ENCODE measurements around the gene ZIC2. TPM values are rescaled to one million over a fixed set of nuclear protein-coding genes. Genes with fewer than 3 reads are reported as not detected.

The ZIC2 gene
- total RNA-seq, 1 experiment from 2014 or later = 44.4 TPM

DNA sequence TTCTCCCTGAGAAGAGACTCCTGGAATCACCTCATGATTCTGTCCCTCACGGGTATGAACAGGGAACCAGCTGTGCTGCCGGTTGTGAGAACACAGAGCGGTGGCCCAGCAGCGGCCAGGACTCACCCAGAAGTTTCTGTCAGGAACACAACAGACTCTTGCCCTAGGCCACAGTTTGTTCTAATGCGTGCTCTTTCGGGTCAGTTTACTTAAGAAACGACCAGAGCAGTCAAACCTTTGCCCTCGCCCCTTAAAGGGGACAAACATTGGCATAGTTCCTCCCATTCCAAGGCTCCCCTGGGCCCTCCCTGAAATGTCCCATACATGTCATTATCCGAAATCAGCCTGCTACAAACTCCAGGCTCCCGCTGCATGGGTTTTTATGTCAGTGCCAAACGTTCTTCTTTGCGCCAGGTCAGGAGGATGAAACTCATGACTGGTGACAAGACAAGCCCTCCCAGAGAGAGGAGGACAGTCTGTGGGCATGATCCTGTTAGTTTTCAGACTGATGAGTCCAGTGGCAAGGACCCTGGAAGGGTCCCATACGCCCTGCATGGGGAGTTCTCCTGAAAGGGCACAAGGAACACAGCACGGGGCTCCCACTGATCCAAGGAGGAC is 28.3 kb upstream of the ZIC2 start:
- ATAC-seq = no peak
- no peaks in the 10 kb centered on the region for H3K9me3 ChIP-seq (ENCODE audit: control insufficient read depth in 1 of 2, insufficient read depth in 1 of 2, low read depth in 1 of 2, low read length in 2 of 2)
- no peaks in the 10 kb centered on the region for H3K36me3 ChIP-seq (ENCODE audit: control insufficient read depth in 1 of 2, insufficient read depth in 2 of 2, low read length in 2 of 2)
- ChIA-PET RAD21 (ENCODE audit: low non-redundant PET in 1 of 2, low total read pairs in 2 of 2, uncharacterized antibody in 2 of 2, unreplicated experiment in 2 of 2) (no interaction called here), POLR2A (no interaction called here), CTCF (no interaction called here)
- TF ChIP-seq FOSL1 (IDR thresholded peaks at IDR 0.05; ENCODE audit: low read depth) (no peak), ZFX (IDR thresholded peaks at IDR 0.05) (no peak), CBX3 (IDR thresholded peaks at IDR 0.05; ENCODE audit: low read depth) (no peak), SIN3A (IDR thresholded peaks at IDR 0.05; ENCODE audit: low read depth) (no peak), YY1 (IDR thresholded peaks at IDR 0.05; ENCODE audit: extremely low read depth, insufficient replicate concordance, low read depth, low read length) (no peak), EZH2phosphoT487 (IDR thresholded peaks at IDR 0.05; ENCODE audit: borderline replicate concordance) (no peak), TCF7L2 (IDR thresholded peaks at IDR 0.05; ENCODE audit: borderline replicate concordance, extremely low read depth, insufficient read depth, insufficient read length) (no peak), CEBPB (IDR thresholded peaks at IDR 0.05; ENCODE audit: low read depth) (no peak), RAD21 (IDR thresholded peaks at IDR 0.05; ENCODE audit: low read depth) (no peak), JUND (IDR thresholded peaks at IDR 0.05) (no peak)
- TF ChIP-seq, protein P1, sequence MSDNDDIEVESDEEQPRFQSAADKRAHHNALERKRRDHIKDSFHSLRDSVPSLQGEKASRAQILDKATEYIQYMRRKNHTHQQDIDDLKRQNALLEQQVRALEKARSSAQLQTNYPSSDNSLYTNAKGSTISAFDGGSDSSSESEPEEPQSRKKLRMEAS (IDR thresholded peaks at IDR 0.05) = no peak
- TF ChIP-seq, protein P2, sequence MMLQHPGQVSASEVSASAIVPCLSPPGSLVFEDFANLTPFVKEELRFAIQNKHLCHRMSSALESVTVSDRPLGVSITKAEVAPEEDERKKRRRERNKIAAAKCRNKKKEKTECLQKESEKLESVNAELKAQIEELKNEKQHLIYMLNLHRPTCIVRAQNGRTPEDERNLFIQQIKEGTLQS (IDR thresholded peaks at IDR 0.05) = no peak
- intact Hi-C loops (cut with micrococcal nuclease) = no loop called here
- H3K9me2 ChIP-seq (ENCODE audit: insufficient read depth) = no peaks in the 10 kb centered on the region
- no peaks in the 10 kb centered on the region for H3K79me2 ChIP-seq (ENCODE audit: insufficient read depth, low read length)
- no peaks in the 10 kb centered on the region for H4K20me1 ChIP-seq (ENCODE audit: insufficient read depth)
- H3K9ac ChIP-seq (ENCODE audit: low read length) = no peak overlapping the region
- H3K4me3 ChIP-seq (replicated peaks in 1 of 2; ENCODE audit: low read depth in 1 of 2, low read length in 2 of 2) = no peak overlapping the region
- peaks cover 4 to 6% of the 10 kb centered on the region in 2 experiments; a peak in 2 of 4 replicates for H3K4me1 ChIP-seq (ENCODE audit: control insufficient read depth in 1 of 2, insufficient read depth in 2 of 2, low read length in 2 of 2)
- H3K27me3 ChIP-seq (ENCODE audit: insufficient read depth, low read length) = no peaks in the 10 kb centered on the region
- no peak overlapping the region for H3K27ac ChIP-seq (ENCODE audit: low read depth, low read length)
- H3K4me2 ChIP-seq (ENCODE audit: low read length) = no peak overlapping the region
- H2AFZ ChIP-seq (ENCODE audit: low read depth, low read length, poor library complexity, severe bottlenecking) = no peak overlapping the region
- DNase-seq (ENCODE audit: low read depth, low spot score) = no peak
- no TSS peak for BruUV-seq (replicated peaks)

All from HCT116 (cell line).